Thyroid gland (tissue), 4 donors: ENCODE results near the gene VWA1.
A peak's percentile ranks its signal among the peaks of the same experiment; 100 is the strongest.

Experiments used
- POLR2A ChIP-seq, 2 donors: fragments of 450-650 bp; IDR thresholded peaks; one replicate each; pipeline ENCODE4 v1.6.1; 2017; ENCODE audit warnings: antibody characterized with exemption in 2 of 2, mild to moderate bottlenecking in 2 of 2, moderate library complexity in 1 of 2
- TF ChIP-seq, protein P1 (sequence below), 6 experiments: fragments of 200-600 bp in 3 of 6; fragments of 450-650 bp in 3 of 6; sonication (generic) in 3 of 6; IDR thresholded peaks; one replicate each; pipeline ENCODE4 v1.5.1; 2016 to 2019; ENCODE audit warnings: antibody characterized with exemption in 6 of 6, mild to moderate bottlenecking in 2 of 6, inconsistent platforms in 1 of 6, moderate library complexity in 1 of 6

DNA sequence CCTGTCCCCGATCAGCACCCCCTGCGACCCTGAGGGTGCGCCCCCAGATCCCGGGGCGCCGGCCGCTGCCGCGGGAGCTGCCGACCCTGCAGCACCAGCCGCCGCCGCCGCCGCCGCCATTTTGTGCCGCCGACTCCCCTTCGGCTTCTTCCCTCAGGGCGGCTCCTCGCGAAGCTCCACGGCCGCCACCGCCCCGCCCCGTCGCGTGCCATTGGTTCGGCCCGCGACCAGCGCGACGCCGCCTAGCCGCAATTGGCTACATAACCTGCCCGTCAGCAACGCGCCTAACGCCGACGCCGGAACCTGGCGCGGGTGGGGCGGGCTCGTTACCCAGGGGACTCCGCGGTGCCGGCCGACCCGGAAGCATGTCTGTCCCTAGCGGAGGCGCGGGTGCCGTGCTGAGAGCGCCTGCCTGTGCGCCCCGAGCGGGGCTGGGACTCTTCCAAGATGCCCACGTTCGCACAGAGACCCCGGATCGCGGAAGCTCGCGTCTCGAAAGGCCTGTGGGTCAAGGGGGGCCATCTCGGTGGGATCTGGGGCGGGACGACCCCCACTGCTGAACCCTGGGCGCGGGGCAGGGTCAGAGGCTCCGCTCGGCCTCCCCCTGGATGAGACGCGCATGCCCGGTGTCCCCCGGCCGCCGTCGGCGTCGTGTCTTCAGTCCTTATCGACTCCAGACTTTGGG is 36.2 kb upstream of the VWA1 start, which contains the start of gene CCNL2:
- TF ChIP-seq, protein P1, sequence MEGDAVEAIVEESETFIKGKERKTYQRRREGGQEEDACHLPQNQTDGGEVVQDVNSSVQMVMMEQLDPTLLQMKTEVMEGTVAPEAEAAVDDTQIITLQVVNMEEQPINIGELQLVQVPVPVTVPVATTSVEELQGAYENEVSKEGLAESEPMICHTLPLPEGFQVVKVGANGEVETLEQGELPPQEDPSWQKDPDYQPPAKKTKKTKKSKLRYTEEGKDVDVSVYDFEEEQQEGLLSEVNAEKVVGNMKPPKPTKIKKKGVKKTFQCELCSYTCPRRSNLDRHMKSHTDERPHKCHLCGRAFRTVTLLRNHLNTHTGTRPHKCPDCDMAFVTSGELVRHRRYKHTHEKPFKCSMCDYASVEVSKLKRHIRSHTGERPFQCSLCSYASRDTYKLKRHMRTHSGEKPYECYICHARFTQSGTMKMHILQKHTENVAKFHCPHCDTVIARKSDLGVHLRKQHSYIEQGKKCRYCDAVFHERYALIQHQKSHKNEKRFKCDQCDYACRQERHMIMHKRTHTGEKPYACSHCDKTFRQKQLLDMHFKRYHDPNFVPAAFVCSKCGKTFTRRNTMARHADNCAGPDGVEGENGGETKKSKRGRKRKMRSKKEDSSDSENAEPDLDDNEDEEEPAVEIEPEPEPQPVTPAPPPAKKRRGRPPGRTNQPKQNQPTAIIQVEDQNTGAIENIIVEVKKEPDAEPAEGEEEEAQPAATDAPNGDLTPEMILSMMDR (IDR thresholded peaks at IDR 0.05): peak in 5 of 6 experiments; percentile 44 to 79 (median 70)
- peak in 1 of 2 donors; percentile 74 for TF ChIP-seq POLR2A (IDR thresholded peaks at IDR 0.05)
